K562 (cell line): ENCODE data around the gene CISD3. TPM values are rescaled to one million over a fixed set of nuclear protein-coding genes. Genes with fewer than 3 reads are reported as not detected.

ENCODE experiments used
- ARID1B ChIP-seq: fragments of 450-650 bp; IDR thresholded peaks from 2 replicates; pipeline ENCODE4 v1.6.1; 2016; ENCODE audit warnings: antibody characterized with exemption, mild to moderate bottlenecking, inconsistent platforms
- CSDE1 ChIP-seq, 2 experiments: fragments of 450-650 bp; IDR thresholded peaks; 2 replicates each; pipeline ENCODE4 v1.6.1; 2016; ENCODE audit warnings: mild to moderate bottlenecking in 1 of 2
- FOXK2 ChIP-seq, 2 experiments: fragments of 450-650 bp; IDR thresholded peaks in 1 of 2; conservative IDR thresholded peaks in 1 of 2; 2 replicates each; pipeline ENCODE4 v1.6.1; 2016; ENCODE audit warnings: low read depth in 2 of 2, mild to moderate bottlenecking in 1 of 2
- NCOA6 ChIP-seq: fragments of 450-650 bp; IDR thresholded peaks from 2 replicates; pipeline ENCODE4 v1.6.1; 2017; ENCODE audit warnings: mild to moderate bottlenecking
- POLR2A ChIP-seq: fragments of 450-650 bp; conservative IDR thresholded peaks from 2 replicates; pipeline ENCODE4 v1.6.1; 2016
- polyA plus RNA-seq, 8 experiments: library from polyadenylated mRNA; depleted of rRNA in 4 of 8; stranded (reverse) in 5 of 8; unstranded in 3 of 8; fragments of >200 nt; fragmentation: Nextera tagmentation in 2 of 8; fragmentation: Illumina TruSeq in 1 of 8; extraction: Ambion mirVana in 2 of 8; extraction: Trizol in 1 of 8; gene quantifications; 2 replicates each; pipeline versions ENCODE4 v1.2.1 to v1.2.3, GENCODE V29; 2011 to 2014; ENCODE audit warnings: inconsistent platforms in 1 of 8, missing spikeins in 1 of 8
- total RNA-seq, 7 experiments: library from RNA; depleted of rRNA in 6 of 7; stranded (reverse); fragments of >200 nt in 6 of 7; fragmentation: Illumina TruSeq in 2 of 7; extraction: Trizol in 2 of 7; gene quantifications; 2 replicates each; pipeline versions ENCODE4 v1.2.1 to v1.2.3, GENCODE V29; 2011 to 2021; ENCODE audit warnings: low replicate concordance in 1 of 7
- TF ChIP-seq, protein P1 (sequence below): sonication (generic); formaldehyde crosslinking; IDR thresholded peaks from 2 replicates; pipeline ENCODE4 v1.8.0; 2022; ENCODE audit warnings: missing genetic modification reagents, mild to moderate bottlenecking, borderline replicate concordance
- TF ChIP-seq, protein P2 (sequence below), 2 experiments: fragments of 450-650 bp; conservative IDR thresholded peaks; 2 replicates each; pipeline ENCODE4 v1.6.1; 2017; ENCODE audit warnings: mild to moderate bottlenecking in 2 of 2, moderate library complexity in 2 of 2
- TF ChIP-seq, protein P3 (sequence below): fragments of 450-650 bp; IDR thresholded peaks from 2 replicates; pipeline ENCODE4 v1.6.1; 2017; ENCODE audit warnings: antibody characterized with exemption

The CISD3 gene
- total and polyA plus RNA-seq, 9 of the 15 experiments (the other 6 are each of a cell fraction or from before 2014, with no cell fraction given) = 5.0 to 60.7 (median 15.7) TPM

DNA sequence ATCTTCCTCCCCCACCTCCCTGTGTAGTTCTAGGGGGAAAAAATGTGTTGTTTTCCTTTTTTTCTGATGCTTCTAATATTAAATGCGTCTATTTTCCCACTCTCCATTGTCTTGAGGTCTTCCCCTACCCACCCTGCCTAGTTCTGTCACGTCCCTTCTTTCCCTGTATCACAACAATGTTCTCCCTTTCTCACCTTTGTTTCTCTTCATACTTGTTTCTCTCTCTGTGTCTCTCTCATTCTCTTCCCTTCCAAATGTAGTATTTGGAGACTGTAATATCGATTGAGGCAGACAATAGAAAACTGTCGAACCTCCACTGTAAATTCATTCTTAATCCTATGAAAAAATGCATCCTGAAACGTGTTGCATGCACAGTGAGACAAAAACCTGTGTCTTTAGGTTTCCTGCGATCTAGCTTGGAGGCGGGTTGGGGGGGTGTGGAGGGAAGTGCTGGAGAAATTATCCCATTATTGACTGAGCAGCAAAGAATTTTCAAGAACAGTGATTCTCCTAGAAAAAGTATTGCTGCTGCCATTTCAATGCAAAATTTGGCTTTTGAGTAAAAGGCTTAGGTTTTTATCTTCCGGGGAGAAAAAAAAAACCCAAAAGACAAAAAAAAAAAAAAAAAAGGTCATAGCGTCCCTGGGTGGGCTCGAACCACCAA, 21.1 kb downstream of the CISD3 start (continued):
- TF ChIP-seq, protein P1, sequence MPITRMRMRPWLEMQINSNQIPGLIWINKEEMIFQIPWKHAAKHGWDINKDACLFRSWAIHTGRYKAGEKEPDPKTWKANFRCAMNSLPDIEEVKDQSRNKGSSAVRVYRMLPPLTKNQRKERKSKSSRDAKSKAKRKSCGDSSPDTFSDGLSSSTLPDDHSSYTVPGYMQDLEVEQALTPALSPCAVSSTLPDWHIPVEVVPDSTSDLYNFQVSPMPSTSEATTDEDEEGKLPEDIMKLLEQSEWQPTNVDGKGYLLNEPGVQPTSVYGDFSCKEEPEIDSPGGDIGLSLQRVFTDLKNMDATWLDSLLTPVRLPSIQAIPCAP (CRISPR knock-in tag) = no peak
- TF ChIP-seq POLR2A (no peak), ARID1B (peak; percentile 20; the same call in 1 of the 2 replicates), CSDE1 (IDR thresholded peaks at IDR 0.05) (peak; percentile 38 to 80; a peak in 3 of 4 replicates), FOXK2 (conservative IDR thresholded peaks at IDR 0.05 in 1 of 2, IDR thresholded peaks at IDR 0.05 in 1 of 2; ENCODE audit: low read depth in 2 of 2) (peak in 1 of 2 experiments; percentile 40; a peak in 2 of 4 replicates), NCOA6 (0 out of 2 replicates have a peak, but pooled peaks have one; percentile 14)
- TF ChIP-seq, protein P2, sequence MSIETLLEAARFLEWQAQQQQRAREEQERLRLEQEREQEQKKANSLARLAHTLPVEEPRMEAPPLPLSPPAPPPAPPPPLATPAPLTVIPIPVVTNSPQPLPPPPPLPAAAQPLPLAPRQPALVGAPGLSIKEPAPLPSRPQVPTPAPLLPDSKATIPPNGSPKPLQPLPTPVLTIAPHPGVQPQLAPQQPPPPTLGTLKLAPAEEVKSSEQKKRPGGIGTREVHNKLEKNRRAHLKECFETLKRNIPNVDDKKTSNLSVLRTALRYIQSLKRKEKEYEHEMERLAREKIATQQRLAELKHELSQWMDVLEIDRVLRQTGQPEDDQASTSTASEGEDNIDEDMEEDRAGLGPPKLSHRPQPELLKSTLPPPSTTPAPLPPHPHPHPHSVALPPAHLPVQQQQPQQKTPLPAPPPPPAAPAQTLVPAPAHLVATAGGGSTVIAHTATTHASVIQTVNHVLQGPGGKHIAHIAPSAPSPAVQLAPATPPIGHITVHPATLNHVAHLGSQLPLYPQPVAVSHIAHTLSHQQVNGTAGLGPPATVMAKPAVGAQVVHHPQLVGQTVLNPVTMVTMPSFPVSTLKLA (conservative IDR thresholded peaks at IDR 0.05) = peak in 1 of 2 experiments; percentile 9; a peak in 1 of 4 replicates
- TF ChIP-seq, protein P3, sequence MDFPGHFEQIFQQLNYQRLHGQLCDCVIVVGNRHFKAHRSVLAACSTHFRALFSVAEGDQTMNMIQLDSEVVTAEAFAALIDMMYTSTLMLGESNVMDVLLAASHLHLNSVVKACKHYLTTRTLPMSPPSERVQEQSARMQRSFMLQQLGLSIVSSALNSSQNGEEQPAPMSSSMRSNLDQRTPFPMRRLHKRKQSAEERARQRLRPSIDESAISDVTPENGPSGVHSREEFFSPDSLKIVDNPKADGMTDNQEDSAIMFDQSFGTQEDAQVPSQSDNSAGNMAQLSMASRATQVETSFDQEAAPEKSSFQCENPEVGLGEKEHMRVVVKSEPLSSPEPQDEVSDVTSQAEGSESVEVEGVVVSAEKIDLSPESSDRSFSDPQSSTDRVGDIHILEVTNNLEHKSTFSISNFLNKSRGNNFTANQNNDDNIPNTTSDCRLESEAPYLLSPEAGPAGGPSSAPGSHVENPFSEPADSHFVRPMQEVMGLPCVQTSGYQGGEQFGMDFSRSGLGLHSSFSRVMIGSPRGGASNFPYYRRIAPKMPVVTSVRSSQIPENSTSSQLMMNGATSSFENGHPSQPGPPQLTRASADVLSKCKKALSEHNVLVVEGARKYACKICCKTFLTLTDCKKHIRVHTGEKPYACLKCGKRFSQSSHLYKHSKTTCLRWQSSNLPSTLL = peak; percentile 49; the same call in 1 of the 2 replicates
